Mucosa of stomach (tissue), 1 donor: ENCODE data around the gene FXYD1.

Experiments
- H3K27me3 ChIP-seq: one replicate; pipeline ENCODE4 v1.7.0; 2013; ENCODE audit warnings: mild to moderate bottlenecking, low read length; ENCODE audit not compliant: control insufficient read depth, insufficient read depth
- H3K36me3 ChIP-seq: one replicate; pipeline ENCODE4 v1.7.0; 2013; ENCODE audit warnings: low read length; ENCODE audit not compliant: control insufficient read depth, insufficient read depth
- H3K4me1 ChIP-seq: one replicate; pipeline ENCODE4 v1.7.0; 2013; ENCODE audit warnings: mild to moderate bottlenecking, low read length; ENCODE audit not compliant: control insufficient read depth, insufficient read depth
- H3K4me3 ChIP-seq: one replicate; pipeline ENCODE4 v1.7.0; 2013; ENCODE audit warnings: low read length
- H3K9ac ChIP-seq: one replicate; pipeline ENCODE4 v1.7.0; 2013; ENCODE audit warnings: mild to moderate bottlenecking, low read length, moderate library complexity
- H3K9me3 ChIP-seq: one replicate; pipeline ENCODE4 v1.7.0; 2013; ENCODE audit warnings: mild to moderate bottlenecking, low read length, moderate library complexity; ENCODE audit not compliant: control insufficient read depth
- donor health status: Pancreatic carcinoma.

FXYD1 gene

GRCh38 chr19:35165200-35166058 is 26.8 kb downstream of the FXYD1 start:
- Histone ChIP-seq H3K4me3 (no peak overlapping the region), H3K9me3 (no peaks in the 10 kb centered on the region), H3K36me3 (peaks cover 6% of the 10 kb centered on the region), H3K4me1 (no peaks in the 10 kb centered on the region), H3K27me3 (no peaks in the 10 kb centered on the region), H3K9ac (no peak overlapping the region)

- Histone ChIP-seq H3K27me3 (no peaks in the 10 kb centered on the region), H3K36me3 (peaks cover 6% of the 10 kb centered on the region), H3K9me3 (no peaks in the 10 kb centered on the region), H3K4me3 (no peak overlapping the region), H3K9ac (no peak overlapping the region), H3K4me1 (no peaks in the 10 kb centered on the region)
Measured at GRCh38 chr19:35166100-35167063, 27.8 kb downstream of the FXYD1 start.

GRCh38 chr19:35167251-35168119 is 28.9 kb downstream of the FXYD1 start:
- H3K9me3 ChIP-seq, result no peaks in the 10 kb centered on the region
- H3K27me3 ChIP-seq, result no peaks in the 10 kb centered on the region
- no peak overlapping the region for H3K4me3 ChIP-seq
- no peak overlapping the region for H3K9ac ChIP-seq
- peaks cover under 1% of the 10 kb centered on the region for H3K36me3 ChIP-seq
- H3K4me1 ChIP-seq, result peaks cover 5% of the 10 kb centered on the region

GRCh38 chr19:35168196-35168595 is 29.6 kb downstream of the FXYD1 start:
- Histone ChIP-seq H3K9ac (no peak overlapping the region), H3K4me1 (peaks cover 11% of the 10 kb centered on the region), H3K9me3 (no peaks in the 10 kb centered on the region), H3K36me3 (no peaks in the 10 kb centered on the region), H3K4me3 (no peak overlapping the region), H3K27me3 (no peaks in the 10 kb centered on the region)

- no peaks in the 10 kb centered on the region for H3K9me3 ChIP-seq
- peaks cover 12% of the 10 kb centered on the region for H3K4me1 ChIP-seq
- H3K4me3 ChIP-seq, result no peak overlapping the region
- no peaks in the 10 kb centered on the region for H3K27me3 ChIP-seq
- H3K36me3 ChIP-seq, result no peaks in the 10 kb centered on the region
- no peak overlapping the region for H3K9ac ChIP-seq
Measured at GRCh38 chr19:35169221-35169995, 30.8 kb downstream of the FXYD1 start.

GRCh38 chr19:35170359-35171061 is 31.9 kb downstream of the FXYD1 start:
- no peaks in the 10 kb centered on the region for H3K9me3 ChIP-seq
- H3K27me3 ChIP-seq, result no peaks in the 10 kb centered on the region
- peaks cover 12% of the 10 kb centered on the region for H3K4me1 ChIP-seq
- no peak overlapping the region for H3K9ac ChIP-seq
- H3K36me3 ChIP-seq, result no peaks in the 10 kb centered on the region
- no peak overlapping the region for H3K4me3 ChIP-seq

GRCh38 chr19:35171730-35172129 is 33.1 kb downstream of the FXYD1 start:
- H3K4me3 ChIP-seq, result no peak overlapping the region
- no peak overlapping the region for H3K9ac ChIP-seq
- no peaks in the 10 kb centered on the region for H3K36me3 ChIP-seq
- H3K9me3 ChIP-seq, result no peaks in the 10 kb centered on the region
- peaks cover 19% of the 10 kb centered on the region for H3K4me1 ChIP-seq
- H3K27me3 ChIP-seq, result no peaks in the 10 kb centered on the region

- peaks cover 19% of the 10 kb centered on the region for H3K4me1 ChIP-seq
- no peak overlapping the region for H3K4me3 ChIP-seq
- H3K36me3 ChIP-seq, result no peaks in the 10 kb centered on the region
- H3K9ac ChIP-seq, result no peak overlapping the region
- H3K27me3 ChIP-seq, result no peaks in the 10 kb centered on the region
- H3K9me3 ChIP-seq, result no peaks in the 10 kb centered on the region
Measured at GRCh38 chr19:35174226-35174625, 35.6 kb downstream of the FXYD1 start.

- Histone ChIP-seq H3K4me1 (peaks cover 19% of the 10 kb centered on the region), H3K9ac (no peak overlapping the region), H3K36me3 (no peaks in the 10 kb centered on the region), H3K9me3 (no peaks in the 10 kb centered on the region), H3K4me3 (no peak overlapping the region), H3K27me3 (no peaks in the 10 kb centered on the region)
Measured at GRCh38 chr19:35176181-35176570, 37.6 kb downstream of the FXYD1 start.

GRCh38 chr19:35177377-35178274 is 39.0 kb downstream of the FXYD1 start:
- no peak overlapping the region for H3K9ac ChIP-seq
- peaks cover 13% of the 10 kb centered on the region for H3K4me1 ChIP-seq
- H3K4me3 ChIP-seq, result no peak overlapping the region
- H3K27me3 ChIP-seq, result no peaks in the 10 kb centered on the region
- H3K36me3 ChIP-seq, result no peaks in the 10 kb centered on the region
- H3K9me3 ChIP-seq, result no peaks in the 10 kb centered on the region
